ENCODE data around the gene B4GALNT4. TPM values are rescaled to one million over a fixed set of nuclear protein-coding genes. Genes with fewer than 3 reads are reported as not detected.
"Not testable (repeated sequence)": the region's sequence is repeated elsewhere in the genome, so short reads cannot be mapped to it uniquely, and the experiment has no call there.

The B4GALNT4 gene
- total RNA-seq, 1 experiment from 2014 or later, result 88.0 TPM

DNA sequence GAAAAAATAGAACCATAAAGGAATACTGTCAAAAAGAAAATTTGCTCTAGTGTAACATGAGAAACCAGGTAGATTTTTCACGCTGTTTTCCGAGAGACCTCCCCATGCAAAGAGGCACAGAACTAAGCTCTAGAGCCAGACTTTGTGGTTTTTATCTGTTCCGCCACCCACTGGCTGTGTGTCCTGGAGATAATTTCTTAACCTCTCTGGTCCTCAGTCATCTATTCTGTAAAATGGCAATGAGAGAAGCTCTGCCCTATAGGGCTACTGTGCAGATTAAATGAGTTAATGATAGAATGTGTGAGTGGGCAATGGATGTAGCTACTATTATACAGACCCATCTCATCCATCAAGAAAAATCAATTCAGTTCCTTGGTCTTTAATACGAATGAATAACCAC lies 54.9 kb downstream of the B4GALNT4 start:
- H3K27me3 Mint-ChIP-seq (ENCODE audit: low read depth), result peaks cover 12% of the 10 kb centered on the region

DNA sequence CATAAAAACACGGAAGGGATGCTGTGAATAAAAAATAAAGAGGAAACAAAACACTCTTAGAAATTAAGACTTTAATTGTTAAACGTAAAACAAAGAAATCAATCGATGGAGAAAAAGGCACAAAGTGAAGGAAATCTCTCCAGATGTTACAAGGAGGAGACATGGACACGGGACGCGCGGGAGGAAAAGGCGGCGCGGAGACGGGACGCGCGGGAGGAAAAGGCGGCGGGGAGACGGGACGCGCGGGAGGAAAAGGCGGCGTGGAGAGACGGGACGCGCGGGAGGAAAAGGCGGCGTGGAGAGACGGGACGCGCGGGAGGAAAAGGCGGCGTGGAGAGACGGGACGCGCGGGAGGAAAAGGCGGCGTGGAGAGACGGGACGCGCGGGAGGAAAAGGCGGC lies 55.5 kb downstream of the B4GALNT4 start:
- H3K4me1 Mint-ChIP-seq; H3K27ac Mint-ChIP-seq; POLR2A ChIA-PET; H3K4me3 Mint-ChIP-seq; DNase-seq (ENCODE audit: low spot score); H3K9me3 Mint-ChIP-seq; ATAC-seq; H3K36me3 Mint-ChIP-seq: not testable (repeated sequence)
- H3K27me3 Mint-ChIP-seq (ENCODE audit: low read depth), result peaks cover 12% of the 10 kb centered on the region
- CTCF ChIA-PET, result interaction anchor here (0.7 kb wide), 1 partner anchor 23 kb away, joined by 3 read pairs; no protein-coding TSS in a partner anchor

More for the DNA sequence above, 54.9 kb downstream of the B4GALNT4 start:
- Mint-ChIP-seq H3K4me3 (no peak overlapping the region), H3K27ac (no peak overlapping the region), H3K36me3 (no peaks in the 10 kb centered on the region; the same call in 1 of the 2 replicates), H3K4me1 (no peaks in the 10 kb centered on the region), H3K9me3 (no peaks in the 10 kb centered on the region)
- TF ChIP-seq, protein P1, sequence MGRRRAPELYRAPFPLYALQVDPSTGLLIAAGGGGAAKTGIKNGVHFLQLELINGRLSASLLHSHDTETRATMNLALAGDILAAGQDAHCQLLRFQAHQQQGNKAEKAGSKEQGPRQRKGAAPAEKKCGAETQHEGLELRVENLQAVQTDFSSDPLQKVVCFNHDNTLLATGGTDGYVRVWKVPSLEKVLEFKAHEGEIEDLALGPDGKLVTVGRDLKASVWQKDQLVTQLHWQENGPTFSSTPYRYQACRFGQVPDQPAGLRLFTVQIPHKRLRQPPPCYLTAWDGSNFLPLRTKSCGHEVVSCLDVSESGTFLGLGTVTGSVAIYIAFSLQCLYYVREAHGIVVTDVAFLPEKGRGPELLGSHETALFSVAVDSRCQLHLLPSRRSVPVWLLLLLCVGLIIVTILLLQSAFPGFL (CRISPR knock-in tag; IDR thresholded peaks at IDR 0.05; ENCODE audit: borderline replicate concordance), result no peak
- TF ChIP-seq, protein P2, sequence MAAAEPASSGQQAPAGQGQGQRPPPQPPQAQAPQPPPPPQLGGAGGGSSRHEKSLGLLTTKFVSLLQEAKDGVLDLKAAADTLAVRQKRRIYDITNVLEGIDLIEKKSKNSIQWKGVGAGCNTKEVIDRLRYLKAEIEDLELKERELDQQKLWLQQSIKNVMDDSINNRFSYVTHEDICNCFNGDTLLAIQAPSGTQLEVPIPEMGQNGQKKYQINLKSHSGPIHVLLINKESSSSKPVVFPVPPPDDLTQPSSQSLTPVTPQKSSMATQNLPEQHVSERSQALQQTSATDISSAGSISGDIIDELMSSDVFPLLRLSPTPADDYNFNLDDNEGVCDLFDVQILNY (CRISPR knock-in tag; IDR thresholded peaks at IDR 0.05), result no peak
- TF ChIP-seq CREM (CRISPR knock-in tag; IDR thresholded peaks at IDR 0.05) (no peak), ETV6 (CRISPR knock-in tag; IDR thresholded peaks at IDR 0.05) (no peak), GRHL2 (CRISPR knock-in tag; IDR thresholded peaks at IDR 0.05; ENCODE audit: insufficient replicate concordance, severe bottlenecking) (no peak), ZNF423 (CRISPR knock-in tag; IDR thresholded peaks at IDR 0.05) (no peak), SP1 (CRISPR knock-in tag; conservative IDR thresholded peaks at IDR 0.05) (no peak), RORB (CRISPR knock-in tag; IDR thresholded peaks at IDR 0.05) (no peak)
- TF ChIP-seq, protein P3, sequence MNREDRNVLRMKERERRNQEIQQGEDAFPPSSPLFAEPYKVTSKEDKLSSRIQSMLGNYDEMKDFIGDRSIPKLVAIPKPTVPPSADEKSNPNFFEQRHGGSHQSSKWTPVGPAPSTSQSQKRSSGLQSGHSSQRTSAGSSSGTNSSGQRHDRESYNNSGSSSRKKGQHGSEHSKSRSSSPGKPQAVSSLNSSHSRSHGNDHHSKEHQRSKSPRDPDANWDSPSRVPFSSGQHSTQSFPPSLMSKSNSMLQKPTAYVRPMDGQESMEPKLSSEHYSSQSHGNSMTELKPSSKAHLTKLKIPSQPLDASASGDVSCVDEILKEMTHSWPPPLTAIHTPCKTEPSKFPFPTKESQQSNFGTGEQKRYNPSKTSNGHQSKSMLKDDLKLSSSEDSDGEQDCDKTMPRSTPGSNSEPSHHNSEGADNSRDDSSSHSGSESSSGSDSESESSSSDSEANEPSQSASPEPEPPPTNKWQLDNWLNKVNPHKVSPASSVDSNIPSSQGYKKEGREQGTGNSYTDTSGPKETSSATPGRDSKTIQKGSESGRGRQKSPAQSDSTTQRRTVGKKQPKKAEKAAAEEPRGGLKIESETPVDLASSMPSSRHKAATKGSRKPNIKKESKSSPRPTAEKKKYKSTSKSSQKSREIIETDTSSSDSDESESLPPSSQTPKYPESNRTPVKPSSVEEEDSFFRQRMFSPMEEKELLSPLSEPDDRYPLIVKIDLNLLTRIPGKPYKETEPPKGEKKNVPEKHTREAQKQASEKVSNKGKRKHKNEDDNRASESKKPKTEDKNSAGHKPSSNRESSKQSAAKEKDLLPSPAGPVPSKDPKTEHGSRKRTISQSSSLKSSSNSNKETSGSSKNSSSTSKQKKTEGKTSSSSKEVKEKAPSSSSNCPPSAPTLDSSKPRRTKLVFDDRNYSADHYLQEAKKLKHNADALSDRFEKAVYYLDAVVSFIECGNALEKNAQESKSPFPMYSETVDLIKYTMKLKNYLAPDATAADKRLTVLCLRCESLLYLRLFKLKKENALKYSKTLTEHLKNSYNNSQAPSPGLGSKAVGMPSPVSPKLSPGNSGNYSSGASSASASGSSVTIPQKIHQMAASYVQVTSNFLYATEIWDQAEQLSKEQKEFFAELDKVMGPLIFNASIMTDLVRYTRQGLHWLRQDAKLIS (CRISPR knock-in tag; IDR thresholded peaks at IDR 0.05; ENCODE audit: borderline replicate concordance), result no peak
- ChIA-PET CTCF (no interaction called here), POLR2A (no interaction called here)
- ATAC-seq (no peak), DNase-seq (ENCODE audit: low spot score) (no peak)

DNA sequence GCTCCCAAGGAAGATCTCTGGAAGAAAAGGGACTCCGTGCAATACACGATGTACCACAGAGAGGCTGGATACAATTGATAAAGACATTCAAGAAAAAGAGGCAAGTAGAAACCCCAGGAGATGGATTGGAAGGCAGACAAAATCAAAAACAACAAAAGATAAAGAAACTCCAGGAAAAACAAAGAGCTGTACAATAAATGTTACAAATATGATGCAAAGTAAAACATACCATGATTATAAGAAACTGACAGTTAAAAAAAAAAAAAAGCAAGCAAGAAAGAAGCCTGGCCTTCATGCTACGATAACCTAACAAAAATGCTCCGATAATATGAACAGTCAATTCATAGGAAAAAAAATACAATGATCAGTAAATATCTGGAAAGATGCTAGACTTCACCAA lies 56.0 kb downstream of the B4GALNT4 start:
- Mint-ChIP-seq H3K4me1 (no peaks in the 10 kb centered on the region), H3K27ac (no peak overlapping the region), H3K9me3 (no peaks in the 10 kb centered on the region), H3K4me3 (no peak overlapping the region), H3K27me3 (ENCODE audit: low read depth) (peaks cover 12% of the 10 kb centered on the region), H3K36me3 (no peaks in the 10 kb centered on the region; the same call in 1 of the 2 replicates)
- POLR2A ChIA-PET, result interaction anchor here (0.7 kb wide), 1 partner anchor 52 kb away, joined by 8 read pairs; no protein-coding TSS in a partner anchor
- ATAC-seq (no peak), DNase-seq (ENCODE audit: low spot score) (no peak)
- CTCF ChIA-PET, result interaction anchor here (0.7 kb wide), 1 partner anchor 23 kb away, joined by 3 read pairs; no protein-coding TSS in a partner anchor
- TF ChIP-seq, protein P4, sequence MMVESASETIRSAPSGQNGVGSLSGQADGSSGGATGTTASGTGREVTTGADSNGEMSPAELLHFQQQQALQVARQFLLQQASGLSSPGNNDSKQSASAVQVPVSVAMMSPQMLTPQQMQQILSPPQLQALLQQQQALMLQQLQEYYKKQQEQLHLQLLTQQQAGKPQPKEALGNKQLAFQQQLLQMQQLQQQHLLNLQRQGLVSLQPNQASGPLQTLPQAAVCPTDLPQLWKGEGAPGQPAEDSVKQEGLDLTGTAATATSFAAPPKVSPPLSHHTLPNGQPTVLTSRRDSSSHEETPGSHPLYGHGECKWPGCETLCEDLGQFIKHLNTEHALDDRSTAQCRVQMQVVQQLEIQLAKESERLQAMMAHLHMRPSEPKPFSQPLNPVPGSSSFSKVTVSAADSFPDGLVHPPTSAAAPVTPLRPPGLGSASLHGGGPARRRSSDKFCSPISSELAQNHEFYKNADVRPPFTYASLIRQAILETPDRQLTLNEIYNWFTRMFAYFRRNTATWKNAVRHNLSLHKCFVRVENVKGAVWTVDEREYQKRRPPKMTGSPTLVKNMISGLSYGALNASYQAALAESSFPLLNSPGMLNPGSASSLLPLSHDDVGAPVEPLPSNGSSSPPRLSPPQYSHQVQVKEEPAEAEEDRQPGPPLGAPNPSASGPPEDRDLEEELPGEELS (CRISPR knock-in tag; IDR thresholded peaks at IDR 0.05), result no peak
- TF ChIP-seq ZNF263 (CRISPR knock-in tag; IDR thresholded peaks at IDR 0.05; ENCODE audit: low read depth) (no peak), SMAD3 (CRISPR knock-in tag; IDR thresholded peaks at IDR 0.05; ENCODE audit: borderline replicate concordance) (no peak), ZNF138 (CRISPR knock-in tag; conservative IDR thresholded peaks at IDR 0.05) (no peak), EMX1 (CRISPR knock-in tag; IDR thresholded peaks at IDR 0.05) (no peak), CREB1 (CRISPR knock-in tag; IDR thresholded peaks at IDR 0.05) (no peak)
- TF ChIP-seq, protein P5, sequence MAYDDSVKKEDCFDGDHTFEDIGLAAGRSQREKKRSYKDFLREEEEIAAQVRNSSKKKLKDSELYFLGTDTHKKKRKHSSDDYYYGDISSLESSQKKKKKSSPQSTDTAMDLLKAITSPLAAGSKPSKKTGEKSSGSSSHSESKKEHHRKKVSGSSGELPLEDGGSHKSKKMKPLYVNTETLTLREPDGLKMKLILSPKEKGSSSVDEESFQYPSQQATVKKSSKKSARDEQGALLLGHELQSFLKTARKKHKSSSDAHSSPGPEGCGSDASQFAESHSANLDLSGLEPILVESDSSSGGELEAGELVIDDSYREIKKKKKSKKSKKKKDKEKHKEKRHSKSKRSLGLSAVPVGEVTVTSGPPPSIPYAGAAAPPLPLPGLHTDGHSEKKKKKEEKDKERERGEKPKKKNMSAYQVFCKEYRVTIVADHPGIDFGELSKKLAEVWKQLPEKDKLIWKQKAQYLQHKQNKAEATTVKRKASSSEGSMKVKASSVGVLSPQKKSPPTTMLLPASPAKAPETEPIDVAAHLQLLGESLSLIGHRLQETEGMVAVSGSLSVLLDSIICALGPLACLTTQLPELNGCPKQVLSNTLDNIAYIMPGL (CRISPR knock-in tag; IDR thresholded peaks at IDR 0.05), result no peak
- TF ChIP-seq, protein P6, sequence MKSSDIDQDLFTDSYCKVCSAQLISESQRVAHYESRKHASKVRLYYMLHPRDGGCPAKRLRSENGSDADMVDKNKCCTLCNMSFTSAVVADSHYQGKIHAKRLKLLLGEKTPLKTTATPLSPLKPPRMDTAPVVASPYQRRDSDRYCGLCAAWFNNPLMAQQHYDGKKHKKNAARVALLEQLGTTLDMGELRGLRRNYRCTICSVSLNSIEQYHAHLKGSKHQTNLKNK (CRISPR knock-in tag; IDR thresholded peaks at IDR 0.05), result no peak
- TF ChIP-seq, protein P7, sequence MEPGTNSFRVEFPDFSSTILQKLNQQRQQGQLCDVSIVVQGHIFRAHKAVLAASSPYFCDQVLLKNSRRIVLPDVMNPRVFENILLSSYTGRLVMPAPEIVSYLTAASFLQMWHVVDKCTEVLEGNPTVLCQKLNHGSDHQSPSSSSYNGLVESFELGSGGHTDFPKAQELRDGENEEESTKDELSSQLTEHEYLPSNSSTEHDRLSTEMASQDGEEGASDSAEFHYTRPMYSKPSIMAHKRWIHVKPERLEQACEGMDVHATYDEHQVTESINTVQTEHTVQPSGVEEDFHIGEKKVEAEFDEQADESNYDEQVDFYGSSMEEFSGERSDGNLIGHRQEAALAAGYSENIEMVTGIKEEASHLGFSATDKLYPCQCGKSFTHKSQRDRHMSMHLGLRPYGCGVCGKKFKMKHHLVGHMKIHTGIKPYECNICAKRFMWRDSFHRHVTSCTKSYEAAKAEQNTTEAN (CRISPR knock-in tag; IDR thresholded peaks at IDR 0.05), result no peak
- TF ChIP-seq, protein P8, sequence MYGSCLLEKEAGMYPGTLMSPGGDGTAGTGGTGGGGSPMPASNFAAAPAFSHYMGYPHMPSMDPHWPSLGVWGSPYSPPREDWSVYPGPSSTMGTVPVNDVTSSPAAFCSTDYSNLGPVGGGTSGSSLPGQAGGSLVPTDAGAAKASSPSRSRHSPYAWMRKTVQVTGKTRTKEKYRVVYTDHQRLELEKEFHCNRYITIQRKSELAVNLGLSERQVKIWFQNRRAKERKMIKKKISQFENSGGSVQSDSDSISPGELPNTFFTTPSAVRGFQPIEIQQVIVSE (CRISPR knock-in tag; IDR thresholded peaks at IDR 0.05; ENCODE audit: borderline replicate concordance), result no peak

All from WTC11 (cell line).